Cardiac fibroblast (primary cell): ENCODE data around the gene IMMT.

Experiments used
- DNase-seq, 2 donors: peaks; one replicate each; pipeline versions ENCODE4 v3.0.0 to v3.0.0-alpha.2; 2010; ENCODE audit warnings: low read depth in 2 of 2
- H3K4me3 ChIP-seq, 2 donors: replicated peaks in 1 of 2; 1 replicate in 1 of 2; 2 replicates in 1 of 2; pipeline ENCODE4 v1.5.1; 2011; ENCODE audit warnings: low read depth in 2 of 2, low read length in 2 of 2, mild to moderate bottlenecking in 2 of 2, moderate library complexity in 1 of 2
- TF ChIP-seq, protein P1 (sequence below): IDR thresholded peaks from one replicate; pipeline ENCODE4 v1.5.1; 2011; ENCODE audit warnings: low read depth, mild to moderate bottlenecking, low read length, inconsistent platforms

Gene IMMT

DNA sequence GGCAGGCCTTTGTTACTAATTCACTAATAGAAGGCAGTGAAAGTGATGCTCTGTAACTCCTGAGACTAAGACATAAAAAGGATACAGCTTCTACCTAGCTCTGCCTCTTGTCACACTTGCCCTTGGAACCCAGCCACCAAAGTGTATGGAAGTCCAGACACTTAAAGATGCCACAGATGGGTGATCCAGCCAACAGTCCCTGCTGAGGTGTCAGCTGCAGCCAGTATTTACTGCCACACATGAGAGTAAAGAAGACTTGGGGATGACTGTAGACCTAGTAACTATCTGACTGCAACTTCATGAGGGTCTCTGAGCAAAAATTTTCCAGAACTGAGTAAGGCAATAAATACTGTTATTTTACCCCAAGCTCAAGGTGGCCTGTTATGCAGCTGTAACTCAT lies 8.8 kb downstream of the IMMT start:
- no peak for DNase-seq
- TF ChIP-seq, protein P1, sequence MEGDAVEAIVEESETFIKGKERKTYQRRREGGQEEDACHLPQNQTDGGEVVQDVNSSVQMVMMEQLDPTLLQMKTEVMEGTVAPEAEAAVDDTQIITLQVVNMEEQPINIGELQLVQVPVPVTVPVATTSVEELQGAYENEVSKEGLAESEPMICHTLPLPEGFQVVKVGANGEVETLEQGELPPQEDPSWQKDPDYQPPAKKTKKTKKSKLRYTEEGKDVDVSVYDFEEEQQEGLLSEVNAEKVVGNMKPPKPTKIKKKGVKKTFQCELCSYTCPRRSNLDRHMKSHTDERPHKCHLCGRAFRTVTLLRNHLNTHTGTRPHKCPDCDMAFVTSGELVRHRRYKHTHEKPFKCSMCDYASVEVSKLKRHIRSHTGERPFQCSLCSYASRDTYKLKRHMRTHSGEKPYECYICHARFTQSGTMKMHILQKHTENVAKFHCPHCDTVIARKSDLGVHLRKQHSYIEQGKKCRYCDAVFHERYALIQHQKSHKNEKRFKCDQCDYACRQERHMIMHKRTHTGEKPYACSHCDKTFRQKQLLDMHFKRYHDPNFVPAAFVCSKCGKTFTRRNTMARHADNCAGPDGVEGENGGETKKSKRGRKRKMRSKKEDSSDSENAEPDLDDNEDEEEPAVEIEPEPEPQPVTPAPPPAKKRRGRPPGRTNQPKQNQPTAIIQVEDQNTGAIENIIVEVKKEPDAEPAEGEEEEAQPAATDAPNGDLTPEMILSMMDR: no peak
- no peak overlapping the region for H3K4me3 ChIP-seq

DNA sequence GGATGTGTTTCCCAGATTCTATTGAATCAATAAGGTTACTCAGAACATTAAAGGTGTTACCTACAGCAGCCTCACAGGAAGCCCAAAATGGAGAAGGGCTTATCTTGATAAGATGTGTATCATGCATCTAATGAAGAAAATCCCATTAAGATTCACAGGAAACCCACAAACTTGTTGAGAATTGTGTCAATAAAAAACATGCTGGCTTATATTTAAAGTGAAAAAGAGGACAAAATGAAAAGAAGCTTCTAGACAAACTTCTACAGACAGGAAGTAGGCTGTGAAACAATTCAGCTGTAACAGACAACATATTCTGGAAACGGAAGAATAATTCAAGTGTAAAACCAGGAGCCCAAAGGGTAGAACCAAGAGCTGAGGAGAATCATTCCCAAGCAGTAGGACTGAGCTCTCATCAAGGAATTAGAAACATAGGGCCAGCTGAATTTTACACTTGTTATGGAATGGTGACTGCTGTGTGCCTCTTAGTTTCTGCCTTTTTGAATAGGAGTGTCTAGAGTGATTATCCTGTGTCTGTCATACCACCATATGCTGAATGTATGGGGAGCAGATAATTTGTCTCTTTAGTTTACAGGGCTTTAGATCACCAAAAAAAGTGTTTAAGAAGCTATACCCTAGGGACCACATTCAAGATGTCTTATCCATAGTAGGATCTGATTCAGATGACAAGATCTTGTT lies 9.6 kb downstream of the IMMT start:
- no peak overlapping the region for H3K4me3 ChIP-seq
- TF ChIP-seq, protein P1: no peak
- no peak for DNase-seq

DNA sequence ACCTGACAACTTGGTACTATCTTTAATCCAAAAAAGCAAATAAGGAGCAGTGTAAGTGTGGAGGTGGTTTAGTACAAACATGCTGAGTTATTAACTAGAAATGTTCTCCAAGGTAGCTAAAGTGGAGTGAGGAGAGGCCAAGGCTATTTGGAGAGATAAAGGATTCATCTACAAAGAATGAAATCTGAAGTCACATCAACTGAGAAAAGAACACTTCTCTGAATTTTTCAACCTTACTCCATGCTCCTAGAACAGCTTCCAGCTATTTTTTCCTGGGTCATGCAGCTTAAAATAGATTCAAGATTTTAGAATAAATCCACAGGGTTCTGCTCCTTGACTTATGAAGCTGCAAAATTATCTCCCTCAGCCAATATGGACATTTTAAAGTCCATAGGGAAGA lies 18.7 kb downstream of the IMMT start:
- no peak overlapping the region for H3K4me3 ChIP-seq
- TF ChIP-seq, protein P1: no peak
- DNase-seq: no peak

DNA sequence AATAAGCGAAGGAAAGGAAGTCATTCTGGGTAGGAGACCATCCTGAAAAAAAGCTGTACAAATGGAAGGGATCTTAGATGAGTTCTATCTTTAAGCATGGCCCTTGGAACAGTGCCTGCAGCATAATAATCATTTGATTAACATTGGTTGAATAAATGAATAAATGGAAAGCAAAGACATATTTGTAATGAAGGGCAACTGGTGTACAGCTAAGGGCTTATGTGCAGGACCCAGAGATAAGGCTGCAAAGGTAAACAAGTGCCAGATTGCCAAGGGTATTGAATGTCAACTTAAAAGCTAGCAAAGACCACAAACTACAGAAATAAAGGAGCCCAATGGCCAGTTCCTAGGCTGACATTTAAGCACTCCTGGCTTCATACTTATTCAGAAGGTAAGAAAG lies 19.4 kb downstream of the IMMT start:
- DNase-seq: no peak
- H3K4me3 ChIP-seq: no peak overlapping the region
- TF ChIP-seq, protein P1: no peak

DNA sequence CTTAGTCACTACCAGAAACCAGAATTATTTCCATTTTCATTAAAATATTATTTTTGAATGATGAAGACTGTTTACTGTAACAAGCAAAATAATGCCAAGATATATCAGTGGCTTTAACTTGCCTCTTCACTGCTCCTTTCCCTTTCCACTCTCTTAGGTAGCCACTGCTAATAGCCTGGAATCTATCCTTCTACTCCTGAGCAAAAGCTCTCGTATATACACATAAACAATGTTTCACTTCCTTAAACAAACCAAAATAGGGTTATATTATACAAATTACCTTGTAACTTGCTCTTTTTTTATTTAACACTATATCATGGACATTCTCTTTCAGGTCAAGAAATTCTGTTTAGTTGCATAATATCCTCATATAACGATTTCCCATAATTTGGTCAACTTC lies 20.8 kb downstream of the IMMT start:
- DNase-seq: no peak
- TF ChIP-seq, protein P1: no peak
- no peak overlapping the region for H3K4me3 ChIP-seq

DNA sequence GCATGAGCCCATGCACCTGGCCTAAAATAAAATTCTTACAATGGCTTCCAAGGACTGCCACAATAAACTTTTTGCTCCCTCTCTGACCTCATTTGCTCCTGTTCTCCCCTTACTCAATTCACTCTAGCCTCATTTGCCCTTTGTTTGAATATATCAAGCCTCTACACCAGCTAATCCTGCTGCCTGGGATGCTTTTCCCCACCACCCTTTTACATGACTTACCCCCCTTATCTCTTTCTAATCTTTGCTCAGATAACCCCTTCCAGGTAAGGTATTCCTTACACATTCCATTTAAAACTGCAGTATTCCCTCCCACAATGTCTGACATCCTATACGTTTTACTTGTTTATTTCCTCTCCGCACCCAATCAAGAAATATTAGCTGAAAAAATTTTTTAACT lies 22.7 kb downstream of the IMMT start:
- no peak for DNase-seq
- TF ChIP-seq, protein P1: no peak
- no peak overlapping the region for H3K4me3 ChIP-seq

DNA sequence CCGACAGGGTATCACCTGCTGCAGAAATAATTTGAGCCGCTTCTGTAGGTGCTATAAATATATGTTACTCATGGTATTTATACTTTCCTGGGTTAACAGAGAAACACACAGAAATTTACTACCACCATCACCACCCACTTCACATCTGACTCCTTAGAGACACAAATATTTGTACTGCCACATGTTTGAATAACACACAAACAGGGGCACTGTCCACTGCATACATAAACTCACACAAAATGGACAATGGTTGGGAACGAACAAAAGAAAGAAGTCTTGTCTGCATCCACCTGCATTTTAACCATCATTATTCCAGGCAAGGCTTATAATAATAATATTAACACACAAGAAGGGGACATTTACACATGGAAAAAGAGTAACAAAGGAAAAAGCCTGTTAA lies 24.0 kb downstream of the IMMT start:
- TF ChIP-seq, protein P1: no peak
- no peak for DNase-seq
- no peak overlapping the region for H3K4me3 ChIP-seq
